DND-41 (cell line): ENCODE measurements around the gene ABHD12B.

ENCODE experiments used
- ATAC-seq: fragments of 200-7000 bp; cut with Tn5 transposase; 3 replicates; pipeline ENCODE4 v1.9.1; 2021; ENCODE audit warnings: low read depth; ENCODE audit not compliant: insufficient read depth
- DNase-seq: peaks from one replicate; pipeline ENCODE4 v3.0.0-alpha.2; 2020
- H2AFZ ChIP-seq: 2 replicates; pipeline ENCODE4 v1.6.0; 2012; ENCODE audit warnings: low read depth, low read length
- H3K27ac ChIP-seq: 2 replicates; pipeline ENCODE4 v1.5.1; 2012; ENCODE audit warnings: low read length, inconsistent platforms
- H3K27me3 ChIP-seq: fragments of 200-600 bp; sonication (generic); 2 replicates; pipeline ENCODE4 v1.6.0; 2012; ENCODE audit warnings: low read length, mild to moderate bottlenecking, inconsistent platforms; ENCODE audit not compliant: insufficient read depth, poor library complexity
- H3K36me3 ChIP-seq: 2 replicates; pipeline ENCODE4 v1.5.1; 2012; ENCODE audit warnings: low read length, inconsistent platforms; ENCODE audit not compliant: insufficient read depth
- H3K4me1 ChIP-seq: 2 replicates; pipeline ENCODE4 v1.5.1; 2012; ENCODE audit warnings: mild to moderate bottlenecking, low read length; ENCODE audit not compliant: insufficient read depth
- H3K4me2 ChIP-seq: 2 replicates; pipeline ENCODE4 v1.6.0; 2012; ENCODE audit warnings: mild to moderate bottlenecking, moderate library complexity, low read length, inconsistent platforms; ENCODE audit not compliant: insufficient read depth
- H3K4me3 ChIP-seq, 2 experiments: fragments of 200-600 bp in 1 of 2; shearing (Covaris generic) in 1 of 2; 2 replicates each; pipeline ENCODE4 v1.5.1; 2012 to 2016; ENCODE audit warnings: inconsistent platforms in 2 of 2, low read length in 2 of 2, mild to moderate bottlenecking in 2 of 2, low read depth in 1 of 2, moderate library complexity in 1 of 2
- H3K79me2 ChIP-seq: 2 replicates; pipeline ENCODE4 v1.6.0; 2012; ENCODE audit warnings: low read length, inconsistent platforms; ENCODE audit not compliant: insufficient read depth
- H3K9ac ChIP-seq: 2 replicates; pipeline ENCODE4 v1.6.0; 2012; ENCODE audit warnings: low read depth, mild to moderate bottlenecking, inconsistent platforms, low read length, moderate library complexity
- H3K9me3 ChIP-seq: 2 replicates; pipeline ENCODE4 v1.5.1; 2012; ENCODE audit warnings: low read length, moderate library complexity, mild to moderate bottlenecking, inconsistent platforms; ENCODE audit not compliant: insufficient read depth, severe bottlenecking
- H4K20me1 ChIP-seq: 2 replicates; pipeline ENCODE4 v1.6.0; 2012; ENCODE audit warnings: low read length; ENCODE audit not compliant: insufficient read depth
- EZH2 ChIP-seq: IDR thresholded peaks from 3 replicates; pipeline ENCODE4 v1.6.1; 2012; ENCODE audit warnings: borderline replicate concordance, low read depth, mild to moderate bottlenecking, moderate library complexity, low read length, inconsistent platforms; ENCODE audit not compliant: severe bottlenecking
- TF ChIP-seq, protein P1 (sequence below): IDR thresholded peaks from 2 replicates; pipeline ENCODE4 v1.5.1; 2012; ENCODE audit warnings: borderline replicate concordance, low read length, moderate library complexity, mild to moderate bottlenecking; ENCODE audit not compliant: poor library complexity, severe bottlenecking; ENCODE audit errors: extremely low read depth

Gene ABHD12B

GRCh38 chr14:50864946-50865345, 6.9 kb upstream of the ABHD12B start:
- Histone ChIP-seq H2AFZ (no peak overlapping the region), H3K9ac (no peak overlapping the region), H3K4me2 (no peak overlapping the region), H3K27me3 (no peaks in the 10 kb centered on the region), H3K79me2 (no peaks in the 10 kb centered on the region), H4K20me1 (no peaks in the 10 kb centered on the region), H3K27ac (no peak overlapping the region), H3K4me1 (peaks cover 10% of the 10 kb centered on the region), H3K9me3 (no peaks in the 10 kb centered on the region), H3K4me3 (no peak overlapping the region), H3K36me3 (no peaks in the 10 kb centered on the region)
- ATAC-seq (no peak), DNase-seq (no peak)
- TF ChIP-seq, protein P1, sequence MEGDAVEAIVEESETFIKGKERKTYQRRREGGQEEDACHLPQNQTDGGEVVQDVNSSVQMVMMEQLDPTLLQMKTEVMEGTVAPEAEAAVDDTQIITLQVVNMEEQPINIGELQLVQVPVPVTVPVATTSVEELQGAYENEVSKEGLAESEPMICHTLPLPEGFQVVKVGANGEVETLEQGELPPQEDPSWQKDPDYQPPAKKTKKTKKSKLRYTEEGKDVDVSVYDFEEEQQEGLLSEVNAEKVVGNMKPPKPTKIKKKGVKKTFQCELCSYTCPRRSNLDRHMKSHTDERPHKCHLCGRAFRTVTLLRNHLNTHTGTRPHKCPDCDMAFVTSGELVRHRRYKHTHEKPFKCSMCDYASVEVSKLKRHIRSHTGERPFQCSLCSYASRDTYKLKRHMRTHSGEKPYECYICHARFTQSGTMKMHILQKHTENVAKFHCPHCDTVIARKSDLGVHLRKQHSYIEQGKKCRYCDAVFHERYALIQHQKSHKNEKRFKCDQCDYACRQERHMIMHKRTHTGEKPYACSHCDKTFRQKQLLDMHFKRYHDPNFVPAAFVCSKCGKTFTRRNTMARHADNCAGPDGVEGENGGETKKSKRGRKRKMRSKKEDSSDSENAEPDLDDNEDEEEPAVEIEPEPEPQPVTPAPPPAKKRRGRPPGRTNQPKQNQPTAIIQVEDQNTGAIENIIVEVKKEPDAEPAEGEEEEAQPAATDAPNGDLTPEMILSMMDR, result no peak
- TF ChIP-seq EZH2, result no peak

DNA sequence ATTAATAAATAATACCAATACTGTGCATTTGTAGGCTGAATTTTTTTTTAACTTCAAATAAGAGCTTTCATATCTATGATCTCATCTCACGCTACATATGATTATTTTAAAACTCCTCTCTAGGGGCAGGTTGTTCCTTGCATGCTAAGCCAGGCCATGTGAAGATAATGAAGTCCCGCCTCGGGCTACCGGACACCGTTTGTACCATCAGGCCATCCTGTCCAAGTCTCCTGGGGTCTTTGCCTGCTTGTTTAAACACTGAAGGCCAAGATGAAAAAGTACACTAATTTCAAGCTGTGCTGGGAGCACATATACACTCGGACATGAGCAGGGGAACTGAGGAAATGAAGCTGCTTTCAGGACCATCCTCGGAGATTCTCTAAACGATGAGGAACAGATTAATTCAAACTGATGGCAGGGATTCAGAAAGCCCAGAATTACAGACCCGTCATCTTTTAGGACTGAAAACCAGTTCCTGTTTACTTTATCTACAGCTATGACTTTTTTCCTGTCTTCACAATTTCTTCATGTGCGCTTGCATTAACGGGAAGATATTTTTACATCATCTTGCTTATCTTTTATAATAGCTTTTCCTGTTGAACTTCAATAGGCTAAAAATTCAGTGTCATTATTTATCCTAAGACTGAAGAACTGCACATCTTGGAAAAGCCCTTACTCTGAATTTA, 6.3 kb upstream of the ABHD12B start:
- peaks cover 6% of the 10 kb centered on the region; the same call in 1 of the 2 replicates for H3K4me1 ChIP-seq

DNA sequence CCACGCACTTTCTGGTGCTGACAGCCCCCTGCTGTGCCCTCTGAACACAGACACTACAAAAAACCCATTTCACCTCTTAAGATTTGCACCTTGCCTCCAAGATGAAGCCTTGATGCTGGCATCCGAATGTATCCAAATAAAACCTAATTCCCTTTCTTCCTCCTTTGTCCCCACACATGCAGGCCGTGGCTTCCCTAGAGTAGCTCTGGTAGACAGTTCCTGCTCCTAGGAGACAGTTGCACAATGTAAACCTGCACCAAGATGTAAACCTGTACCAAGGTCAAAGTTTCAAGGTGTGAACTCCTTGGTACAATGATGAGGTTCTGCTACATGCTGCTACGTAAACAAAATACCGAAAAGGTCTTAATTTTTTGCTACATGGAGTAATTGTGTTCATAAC, 625 bp upstream of the ABHD12B start:
- DNase-seq (no peak), ATAC-seq (no peak)
- Histone ChIP-seq H3K27ac (no peak overlapping the region), H3K4me3 (no peak overlapping the region), H3K27me3 (no peaks in the 10 kb centered on the region), H3K9ac (no peak overlapping the region), H3K36me3 (no peaks in the 10 kb centered on the region), H3K4me1 (peaks cover 43% of the 10 kb centered on the region), H4K20me1 (no peaks in the 10 kb centered on the region), H3K79me2 (no peaks in the 10 kb centered on the region), H2AFZ (no peak overlapping the region), H3K9me3 (no peaks in the 10 kb centered on the region), H3K4me2 (no peak overlapping the region)
- TF ChIP-seq EZH2, result no peak
- TF ChIP-seq, protein P1, result no peak

More for the DNA sequence above, 6.3 kb upstream of the ABHD12B start:
- TF ChIP-seq EZH2, result no peak
- TF ChIP-seq, protein P1, result no peak
- no peak overlapping the region for H3K4me3 ChIP-seq
- H3K36me3 ChIP-seq, result no peaks in the 10 kb centered on the region
- no peak overlapping the region for H2AFZ ChIP-seq
- H3K9ac ChIP-seq, result no peak overlapping the region
- H3K79me2 ChIP-seq, result no peaks in the 10 kb centered on the region
- DNase-seq (no peak), ATAC-seq (no peak)
- no peak overlapping the region for H3K27ac ChIP-seq
- no peaks in the 10 kb centered on the region for H3K9me3 ChIP-seq
- no peak overlapping the region for H3K4me2 ChIP-seq
- no peaks in the 10 kb centered on the region for H4K20me1 ChIP-seq
- H3K27me3 ChIP-seq, result no peaks in the 10 kb centered on the region
